Caco-2 (cell line): Measurements from ENCODE around the gene ZNF789. TPM values are rescaled to one million over a fixed set of nuclear protein-coding genes. Genes with fewer than 3 reads are reported as not detected.

Source experiments
- BruUV-seq: library from RNA; stranded (reverse); fragments of 400-500 nt; replicated peaks from 2 replicates; lab custom pipeline; 2021; lab: Mats Ljungman, UMichigan
- CTCF ChIA-PET: fragments of 300-600 bp; sonication (Branson Sonifier 250); formaldehyde crosslinking; loops from one replicate; lab custom pipeline; 2022; ENCODE audit warnings: antibody characterized with exemption; lab: Charles Lee
- POLR2A ChIA-PET: fragments of 300-600 bp; sonication (Branson Sonifier 250); formaldehyde crosslinking; loops from one replicate; lab custom pipeline; 2022; ENCODE audit warnings: antibody characterized with exemption; lab: Charles Lee
- DNase-seq, 2 experiments: peaks; one replicate each; pipeline versions ENCODE4 v3.0.0 to v3.0.0-alpha.2; 2020 to 2022
- H3K27me3 ChIP-seq: replicated peaks from 2 replicates; pipeline ENCODE4 v1.6.0; 2011; ENCODE audit warnings: low read length; ENCODE audit not compliant: control insufficient read depth, insufficient read depth
- H3K36me3 ChIP-seq: 2 replicates; pipeline ENCODE4 v1.5.1; 2011; ENCODE audit warnings: low read length; ENCODE audit not compliant: control insufficient read depth, insufficient read depth
- H3K4me1 ChIP-seq: fragments of 250-450 bp; sonication (Bioruptor Pico); 2 replicates; pipeline ENCODE4 v1.5.1; 2020; ENCODE audit warnings: mild to moderate bottlenecking
- H3K4me3 ChIP-seq: 2 replicates; pipeline ENCODE4 v1.5.1; 2011; ENCODE audit warnings: low read depth, mild to moderate bottlenecking, control low read depth, low read length
- H3K9me3 ChIP-seq: fragments of 250-450 bp; sonication (Bioruptor Pico); 2 replicates; pipeline ENCODE4 v1.5.1; 2020; ENCODE audit warnings: mild to moderate bottlenecking, moderate library complexity
- H3K27ac Mint-ChIP-seq: one replicate; pipeline ENCODE4 v1.8.0; 2022; ENCODE audit warnings: mixed read lengths; ENCODE audit not compliant: unreplicated experiment
- H3K27me3 Mint-ChIP-seq: one replicate; pipeline ENCODE4 v1.8.0; 2022; ENCODE audit warnings: mixed read lengths; ENCODE audit not compliant: insufficient read depth, unreplicated experiment
- H3K36me3 Mint-ChIP-seq: one replicate; pipeline ENCODE4 v1.8.0; 2022; ENCODE audit warnings: mild to moderate bottlenecking, mixed read lengths; ENCODE audit not compliant: insufficient read depth, unreplicated experiment
- H3K4me1 Mint-ChIP-seq: one replicate; pipeline ENCODE4 v1.8.0; 2022; ENCODE audit warnings: low read depth, mixed read lengths; ENCODE audit not compliant: unreplicated experiment
- H3K4me3 Mint-ChIP-seq: one replicate; pipeline ENCODE4 v1.8.0; 2022; ENCODE audit warnings: mild to moderate bottlenecking, moderate library complexity, mixed read lengths; ENCODE audit not compliant: unreplicated experiment
- H3K9me3 Mint-ChIP-seq: one replicate; pipeline ENCODE4 v1.8.0; 2022; ENCODE audit warnings: mixed read lengths; ENCODE audit not compliant: unreplicated experiment
- intact Hi-C: fragments of 100-400 bp; cut with micrococcal nuclease; formaldehyde crosslinking; loops from one replicate; pipeline ENCODE4 v1.10.0; 2022; ENCODE audit not compliant: unreplicated experiment
- total RNA-seq: library from RNA; stranded (reverse); gene quantifications from 2 replicates; pipeline ENCODE4 v1.2.3, GENCODE V29; 2022
- TF ChIP-seq, protein P1 (sequence below), 2 experiments: fragments of 200-600 bp in 1 of 2; IDR thresholded peaks; 1 replicate in 1 of 2; 2 replicates in 1 of 2; pipeline versions ENCODE4 v1.5.1 to v1.8.0; 2011 to 2022; ENCODE audit warnings: antibody characterized with exemption in 1 of 2, control low read depth in 1 of 2, inconsistent platforms in 1 of 2, low read depth in 1 of 2, low read length in 1 of 2, mild to moderate bottlenecking in 1 of 2, moderate library complexity in 1 of 2; ENCODE audit not compliant: insufficient read depth in 1 of 2, severe bottlenecking in 1 of 2, unreplicated experiment in 1 of 2

The ZNF789 gene
- total RNA-seq, 1 experiment from 2014 or later, result 30.1 TPM

DNA sequence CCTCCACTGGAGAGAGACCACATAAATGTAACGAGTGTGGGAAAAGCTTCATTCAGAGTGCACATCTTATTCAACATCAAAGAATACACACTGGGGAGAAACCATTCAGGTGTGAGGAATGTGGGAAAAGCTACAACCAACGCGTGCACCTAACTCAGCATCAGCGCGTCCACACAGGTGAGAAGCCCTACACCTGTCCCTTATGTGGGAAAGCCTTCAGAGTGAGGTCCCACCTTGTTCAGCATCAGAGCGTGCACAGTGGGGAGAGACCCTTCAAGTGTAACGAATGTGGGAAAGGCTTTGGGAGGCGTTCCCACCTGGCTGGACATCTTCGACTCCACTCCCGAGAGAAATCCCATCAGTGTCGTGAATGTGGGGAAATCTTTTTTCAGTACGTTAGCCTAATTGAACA lies 58.7 kb downstream of the ZNF789 start:
- H3K4me1 Mint-ChIP-seq, result no peaks in the 10 kb centered on the region
- H3K36me3 Mint-ChIP-seq, result peaks cover 71% of the 10 kb centered on the region
- no peak for DNase-seq
- H3K27me3 ChIP-seq, result no peaks in the 10 kb centered on the region
- ChIA-PET POLR2A (no interaction called here), CTCF (no interaction called here)
- TF ChIP-seq, protein P1, sequence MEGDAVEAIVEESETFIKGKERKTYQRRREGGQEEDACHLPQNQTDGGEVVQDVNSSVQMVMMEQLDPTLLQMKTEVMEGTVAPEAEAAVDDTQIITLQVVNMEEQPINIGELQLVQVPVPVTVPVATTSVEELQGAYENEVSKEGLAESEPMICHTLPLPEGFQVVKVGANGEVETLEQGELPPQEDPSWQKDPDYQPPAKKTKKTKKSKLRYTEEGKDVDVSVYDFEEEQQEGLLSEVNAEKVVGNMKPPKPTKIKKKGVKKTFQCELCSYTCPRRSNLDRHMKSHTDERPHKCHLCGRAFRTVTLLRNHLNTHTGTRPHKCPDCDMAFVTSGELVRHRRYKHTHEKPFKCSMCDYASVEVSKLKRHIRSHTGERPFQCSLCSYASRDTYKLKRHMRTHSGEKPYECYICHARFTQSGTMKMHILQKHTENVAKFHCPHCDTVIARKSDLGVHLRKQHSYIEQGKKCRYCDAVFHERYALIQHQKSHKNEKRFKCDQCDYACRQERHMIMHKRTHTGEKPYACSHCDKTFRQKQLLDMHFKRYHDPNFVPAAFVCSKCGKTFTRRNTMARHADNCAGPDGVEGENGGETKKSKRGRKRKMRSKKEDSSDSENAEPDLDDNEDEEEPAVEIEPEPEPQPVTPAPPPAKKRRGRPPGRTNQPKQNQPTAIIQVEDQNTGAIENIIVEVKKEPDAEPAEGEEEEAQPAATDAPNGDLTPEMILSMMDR (IDR thresholded peaks at IDR 0.05; ENCODE audit: insufficient read depth in 1 of 2, low read depth in 1 of 2, low read length in 1 of 2, severe bottlenecking in 1 of 2, unreplicated experiment in 1 of 2), result no peak
- no peak overlapping the region for H3K4me3 ChIP-seq
- no peaks in the 10 kb centered on the region for H3K27me3 Mint-ChIP-seq
- H3K4me1 ChIP-seq, result no peaks in the 10 kb centered on the region
- H3K27ac Mint-ChIP-seq, result no peak overlapping the region
- no TSS peak for BruUV-seq
- intact Hi-C loops, result no loop called here
- H3K4me3 Mint-ChIP-seq, result no peak overlapping the region
- peaks cover 11% of the 10 kb centered on the region for H3K36me3 ChIP-seq
- peaks cover 31% of the 10 kb centered on the region for H3K9me3 Mint-ChIP-seq
- peaks cover 24% of the 10 kb centered on the region for H3K9me3 ChIP-seq

DNA sequence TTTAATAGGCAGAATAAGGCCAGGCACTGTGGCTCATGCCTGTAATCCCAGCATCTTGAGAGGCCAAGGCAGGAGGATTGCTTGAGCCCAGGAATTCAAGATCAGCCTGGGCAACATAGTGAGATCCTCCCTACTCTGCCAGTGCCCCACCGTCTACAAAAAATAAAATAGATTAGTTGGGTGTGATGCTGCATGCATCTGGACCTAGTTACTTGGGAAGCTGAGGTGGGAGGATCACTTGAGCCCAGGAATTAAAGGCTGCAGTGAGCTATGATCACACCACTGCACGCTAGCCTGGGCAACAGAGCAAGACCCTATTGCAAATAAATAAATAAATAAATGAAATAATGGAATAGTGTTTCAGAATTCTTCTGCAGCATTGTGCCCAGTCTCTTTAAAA lies 63.0 kb downstream of the ZNF789 start:
- no peaks in the 10 kb centered on the region for H3K4me1 Mint-ChIP-seq
- Histone ChIP-seq H3K36me3 (peaks cover 4% of the 10 kb centered on the region), H3K27me3 (no peaks in the 10 kb centered on the region), H3K4me3 (no peak overlapping the region), H3K9me3 (peaks cover 23% of the 10 kb centered on the region), H3K4me1 (no peaks in the 10 kb centered on the region)
- no peak overlapping the region for H3K27ac Mint-ChIP-seq
- peaks cover 34% of the 10 kb centered on the region for H3K36me3 Mint-ChIP-seq
- peaks cover 26% of the 10 kb centered on the region for H3K9me3 Mint-ChIP-seq
- no TSS peak for BruUV-seq
- intact Hi-C loops, result no loop called here
- DNase-seq, result no peak
- ChIA-PET POLR2A (no interaction called here), CTCF (no interaction called here)
- no peaks in the 10 kb centered on the region for H3K27me3 Mint-ChIP-seq
- TF ChIP-seq, protein P1 (IDR thresholded peaks at IDR 0.05; ENCODE audit: insufficient read depth in 1 of 2, low read depth in 1 of 2, low read length in 1 of 2, severe bottlenecking in 1 of 2, unreplicated experiment in 1 of 2), result no peak
- no peak overlapping the region for H3K4me3 Mint-ChIP-seq

Other genes with a start within 250 kb of the ZNF789 start
- gene MYH16, start 200.1 kb upstream of the ZNF789 start, total RNA-seq, result not detected in 2 replicates
- gene ARPC1A, start 147.0 kb upstream of the ZNF789 start, total RNA-seq, result 190 and 201 TPM in 2 replicates
- 128 and 135 TPM in 2 replicates for gene ARPC1B, start 98.2 kb upstream of the ZNF789 start, total RNA-seq
- gene PDAP1, start 64.3 kb upstream of the ZNF789 start, total RNA-seq, result 180 and 191 TPM in 2 replicates
- gene BUD31, start 63.9 kb upstream of the ZNF789 start, total RNA-seq, result 199 and 220 TPM in 2 replicates
- gene PTCD1, start 34.1 kb upstream of the ZNF789 start, total RNA-seq, result 59.6 TPM in 2 replicates
- gene CPSF4, start 33.9 kb upstream of the ZNF789 start, total RNA-seq, result 133 and 158 TPM in 2 replicates
- 554 and 595 TPM in 2 replicates for gene ATP5MF, start 6.7 kb upstream of the ZNF789 start, total RNA-seq
- gene ZNF394, start 27.4 kb downstream of the ZNF789 start, total RNA-seq, result 29.6 and 31.8 TPM in 2 replicates
- 12.4 and 13.3 TPM in 2 replicates for gene ZKSCAN5, start 31.8 kb downstream of the ZNF789 start, total RNA-seq
- 5.2 TPM in 2 replicates for gene FAM200A, start 79.2 kb downstream of the ZNF789 start, total RNA-seq
- gene ZNF655, start 85.8 kb downstream of the ZNF789 start, total RNA-seq, result 21.1 and 21.2 TPM in 2 replicates
- gene TMEM225B, start 125.4 kb downstream of the ZNF789 start, total RNA-seq, result 0.27 TPM in 1 of 2 replicates, not detected in the other
- 21.2 and 22.3 TPM in 2 replicates for gene ZSCAN25, start 144.1 kb downstream of the ZNF789 start, total RNA-seq
- 2.7 and 3.7 TPM in 2 replicates for gene CYP3A5, start 207.1 kb downstream of the ZNF789 start, total RNA-seq